D721Med (cell line): Measurements from ENCODE around the gene IDI2.

Source experiments
- DNase-seq: peaks from one replicate; pipeline ENCODE4 v3.0.0; 2011; ENCODE audit warnings: low spot score; ENCODE audit not compliant: insufficient read length
- FAIRE-seq: peaks from 2 replicates; lab custom pipeline; 2011; peaks lifted over from hg19 to GRCh38; lab: Jason Lieb, UNC
- CTCF ChIP-seq: IDR thresholded peaks from 2 replicates; pipeline ENCODE4 v1.5.1; 2012; ENCODE audit warnings: mild to moderate bottlenecking, control low read depth; ENCODE audit not compliant: insufficient read depth; ENCODE audit errors: missing control alignments

The IDI2 gene

GRCh38 chr10:1036341-1036791, 10.7 kb upstream of the IDI2 start:
- TF ChIP-seq CTCF, result no peak
- no peak for FAIRE-seq
- no peak for DNase-seq

GRCh38 chr10:1035201-1035600, 9.5 kb upstream of the IDI2 start:
- no peak for DNase-seq
- no peak for FAIRE-seq
- no peak for TF ChIP-seq CTCF

GRCh38 chr10:1034758-1035157, 9.1 kb upstream of the IDI2 start:
- no peak for FAIRE-seq
- DNase-seq, result no peak
- no peak for TF ChIP-seq CTCF

GRCh38 chr10:1033601-1034000, 7.9 kb upstream of the IDI2 start:
- FAIRE-seq (no peak), DNase-seq (no peak)
- TF ChIP-seq CTCF, result no peak

GRCh38 chr10:1029838-1030237, 4.2 kb upstream of the IDI2 start:
- no peak for TF ChIP-seq CTCF
- FAIRE-seq (no peak), DNase-seq (no peak)

- FAIRE-seq (no peak), DNase-seq (no peak)
- TF ChIP-seq CTCF, result no peak
These were observed 919 bp upstream of the IDI2 start for GRCh38 chr10:1026578-1026977.

GRCh38 chr10:1024103-1024502, 1.6 kb downstream of the IDI2 start:
- TF ChIP-seq CTCF, result no peak
- FAIRE-seq (no peak), DNase-seq (no peak)
